Fibroblast of villous mesenchyme (primary cell): ENCODE results near the gene CD46. TPM values are rescaled to one million over a fixed set of nuclear protein-coding genes. Genes with fewer than 3 reads are reported as not detected.

ENCODE experiments used
- DNase-seq: peaks from one replicate; pipeline ENCODE4 v3.0.0-alpha.2; 2010; ENCODE audit warnings: low read depth
- H3K4me3 ChIP-seq: 2 replicates; pipeline ENCODE4 v1.5.1; 2011; ENCODE audit warnings: low read depth, mild to moderate bottlenecking, low read length
- CTCF ChIP-seq: IDR thresholded peaks from 2 replicates; pipeline ENCODE4 v1.5.1; 2012; ENCODE audit warnings: low read depth, mild to moderate bottlenecking, low read length; ENCODE audit not compliant: insufficient read depth
- total RNA-seq: library from RNA; depleted of rRNA; stranded (reverse); fragments of >200 nt; gene quantifications from 2 replicates; pipeline ENCODE4 v1.2.3, GENCODE V29; 2012

CD46 gene
- total RNA-seq, 1 donor, result 153 TPM

GRCh38 chr1:207837673-207838072 lies 85.8 kb downstream of the CD46 start:
- no peak for DNase-seq
- no peak for TF ChIP-seq CTCF
- H3K4me3 ChIP-seq, result no peak overlapping the region

DNA sequence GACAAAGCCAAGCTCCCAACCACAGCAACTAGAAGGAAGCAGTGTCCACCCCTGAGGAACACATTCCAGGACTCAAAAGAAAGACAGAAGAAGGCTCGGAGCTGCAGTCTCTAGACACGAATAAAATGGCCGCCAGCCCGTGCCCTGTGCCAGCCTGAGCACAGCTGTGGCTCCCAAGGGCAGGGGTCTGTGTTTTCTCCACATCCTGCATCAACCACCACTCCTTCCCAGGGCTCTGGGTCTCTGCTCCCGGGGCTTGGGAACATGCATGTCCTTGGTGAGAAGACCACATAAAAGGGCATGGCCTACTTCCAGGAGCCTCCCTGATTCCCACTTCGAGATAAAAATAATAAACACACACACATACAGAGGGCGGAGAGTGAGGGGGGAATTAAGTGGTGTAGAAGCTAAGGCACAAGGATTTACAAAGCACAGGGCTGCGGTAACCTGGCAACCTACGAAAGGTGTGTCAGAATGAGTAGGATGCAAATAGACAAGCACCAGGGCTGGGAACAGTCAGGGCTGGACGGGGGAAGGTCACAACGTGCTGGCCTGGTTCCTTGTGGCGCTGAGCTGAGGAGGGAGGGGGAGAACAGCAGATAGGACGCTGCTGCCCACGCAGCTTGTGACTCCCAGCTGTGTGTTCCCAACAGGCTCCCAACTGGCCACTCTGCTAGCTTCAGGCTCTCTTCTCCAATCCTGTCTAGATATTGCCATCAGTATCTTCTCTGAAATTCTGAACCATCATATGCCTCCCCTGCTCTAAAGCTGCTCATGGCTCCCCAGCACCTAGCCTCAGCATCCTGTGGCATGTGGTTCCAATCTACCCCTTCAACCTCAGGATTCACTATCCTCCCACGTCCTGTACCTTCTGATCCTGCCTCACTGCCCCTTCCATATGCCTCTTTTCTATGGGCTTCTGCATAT lies 86.6 kb downstream of the CD46 start:
- no peak overlapping the region for H3K4me3 ChIP-seq
- peak; percentile 69 for DNase-seq
- TF ChIP-seq CTCF, result no peak

DNA sequence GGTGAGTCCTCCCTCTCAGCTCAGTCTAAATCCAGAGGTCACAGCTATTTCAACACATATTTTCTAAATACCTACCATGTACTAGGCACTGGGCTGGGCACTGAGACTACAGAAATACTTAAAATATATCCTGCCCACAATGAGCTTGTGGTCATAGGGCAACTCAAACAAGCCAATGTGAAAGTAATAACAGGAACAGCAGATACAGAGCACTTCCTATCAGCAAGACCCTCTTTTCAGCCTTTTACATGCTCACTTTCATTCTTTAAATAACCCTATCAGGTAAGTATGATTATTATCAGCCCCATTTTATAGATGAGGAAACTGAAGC lies 87.2 kb downstream of the CD46 start:
- no peak for TF ChIP-seq CTCF
- H3K4me3 ChIP-seq, result no peak overlapping the region
- no peak for DNase-seq

DNA sequence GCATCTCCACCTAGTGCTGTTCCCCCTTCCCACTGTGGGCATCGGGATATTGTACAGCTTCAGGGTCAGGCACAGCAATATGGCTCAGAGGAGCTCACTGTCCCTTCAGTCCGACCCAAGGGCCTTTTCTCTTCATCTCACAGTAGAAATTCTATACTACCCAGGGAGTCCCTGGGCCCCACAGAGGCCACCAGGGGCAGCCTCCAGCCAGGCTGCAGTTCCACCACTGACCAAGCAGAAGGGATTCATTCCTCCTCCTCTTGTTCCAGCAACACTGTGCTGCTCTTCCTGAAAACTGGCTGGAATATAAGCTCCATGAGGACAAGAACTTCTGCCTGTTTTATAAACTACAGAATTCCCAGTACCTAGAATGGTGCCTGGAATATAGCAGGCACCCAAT lies 88.5 kb downstream of the CD46 start:
- no peak for DNase-seq
- no peak for TF ChIP-seq CTCF
- no peak overlapping the region for H3K4me3 ChIP-seq

DNA sequence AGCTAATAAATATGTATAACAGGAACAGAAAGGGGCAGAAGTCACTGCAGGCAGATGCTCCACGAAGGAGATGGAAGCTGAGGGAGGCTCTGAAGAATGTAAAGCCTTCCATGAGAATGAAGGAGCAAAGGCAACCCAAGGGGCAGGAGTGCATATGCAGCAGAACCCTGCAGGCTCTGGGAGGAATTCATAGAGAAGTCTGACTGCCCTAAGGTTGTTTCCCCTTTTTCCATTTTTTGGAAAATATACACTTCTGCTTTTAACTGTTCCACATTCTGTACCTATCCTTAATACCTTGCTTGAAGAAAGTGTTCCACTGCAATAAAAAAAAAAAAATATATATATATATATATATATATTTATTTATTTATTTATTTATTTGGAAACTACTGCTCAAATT lies 89.4 kb downstream of the CD46 start:
- no peak overlapping the region for H3K4me3 ChIP-seq
- no peak for TF ChIP-seq CTCF
- DNase-seq, result no peak

DNA sequence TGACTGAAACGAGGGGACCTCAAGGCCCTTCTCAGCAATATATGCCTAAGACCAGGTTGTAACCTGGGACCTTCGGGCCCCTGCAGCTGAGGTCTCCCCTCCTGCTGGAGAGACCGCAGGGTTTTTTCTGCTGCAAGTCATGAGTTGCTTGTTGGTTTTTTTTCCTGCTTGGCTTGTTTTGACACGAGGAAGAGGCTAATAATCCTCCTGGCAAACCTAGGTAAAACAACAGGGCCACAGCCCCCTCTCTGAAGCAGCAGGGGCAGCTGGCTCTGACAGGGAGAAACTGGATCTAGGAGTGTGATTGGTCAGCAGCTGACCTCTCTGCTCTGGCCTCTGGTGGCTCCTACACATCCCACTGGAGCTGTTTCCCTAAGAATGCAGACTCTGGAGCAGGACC lies 90.0 kb downstream of the CD46 start:
- DNase-seq, result peak; percentile 51
- H3K4me3 ChIP-seq, result no peak overlapping the region
- TF ChIP-seq CTCF, result no peak

GRCh38 chr1:207842506-207842905 lies 90.7 kb downstream of the CD46 start:
- H3K4me3 ChIP-seq, result no peak overlapping the region
- no peak for DNase-seq
- no peak for TF ChIP-seq CTCF
